ENCODE results near the gene CFAP61.

CFAP61 gene

GRCh38 chr20:20034486-20034885 is 17.8 kb upstream of the CFAP61 start:
- no peak for DNase-seq

- DNase-seq = no peak
These were observed 15.6 kb upstream of the CFAP61 start for GRCh38 chr20:20036756-20037155.

- DNase-seq = no peak
These were observed 14.4 kb upstream of the CFAP61 start for GRCh38 chr20:20037960-20038359.

- no peak for DNase-seq
These were observed 13.7 kb upstream of the CFAP61 start for GRCh38 chr20:20038586-20038985.

GRCh38 chr20:20039752-20040387 is 12.5 kb upstream of the CFAP61 start:
- no peak for DNase-seq

GRCh38 chr20:20051767-20052073 is 612 bp upstream of the CFAP61 start:
- no peak for DNase-seq

- no peak for DNase-seq
These were observed 8.1 kb downstream of the CFAP61 start for GRCh38 chr20:20060234-20060998.

GRCh38 chr20:20063941-20064702 is 11.8 kb downstream of the CFAP61 start:
- DNase-seq = no peak

- DNase-seq = no peak
These were observed 13.0 kb downstream of the CFAP61 start for GRCh38 chr20:20065361-20065760.

GRCh38 chr20:20070871-20071726 is 18.8 kb downstream of the CFAP61 start:
- DNase-seq = no peak

- no peak for DNase-seq
These were observed 21.6 kb downstream of the CFAP61 start for GRCh38 chr20:20073801-20074371.

- no peak for DNase-seq
These were observed 22.7 kb downstream of the CFAP61 start for GRCh38 chr20:20075032-20075431.

- DNase-seq = no peak
These were observed 24.1 kb downstream of the CFAP61 start for GRCh38 chr20:20076297-20077065.

GRCh38 chr20:20078041-20078440 is 25.7 kb downstream of the CFAP61 start:
- no peak for DNase-seq

- DNase-seq = no peak
These were observed 26.9 kb downstream of the CFAP61 start for GRCh38 chr20:20079102-20079784.

- no peak for DNase-seq
These were observed 31.5 kb downstream of the CFAP61 start for GRCh38 chr20:20083807-20084206.

- no peak for DNase-seq
These were observed 32.0 kb downstream of the CFAP61 start for GRCh38 chr20:20084296-20084752.

- no peak for DNase-seq
These were observed 32.7 kb downstream of the CFAP61 start for GRCh38 chr20:20085071-20085470.

- DNase-seq = no peak
These were observed 33.5 kb downstream of the CFAP61 start for GRCh38 chr20:20085812-20086211.

- no peak for DNase-seq
These were observed 36.7 kb downstream of the CFAP61 start for GRCh38 chr20:20089018-20089417.

GRCh38 chr20:20089939-20090338 is 37.6 kb downstream of the CFAP61 start:
- no peak for DNase-seq

Measured in activated naive CD4-positive, alpha-beta T cell treated with Interleukin-2 at 50 U/mL for 16 hours (primary cell).